HG03039 (cell line): ENCODE data around the gene PCDHA8.
"Not testable (repeated sequence)": the region's sequence is repeated elsewhere in the genome, so short reads cannot be mapped to it uniquely, and the experiment has no call there.

Experiments
- ATAC-seq: cut with Tn5 transposase; IDR thresholded peaks from one replicate; pipeline ENCODE4 v1.9.1; 2021; ENCODE audit warnings: mild to moderate bottlenecking, moderate library complexity; ENCODE audit not compliant: unreplicated experiment

PCDHA8 gene

GRCh38 chr5:140827704-140828361 lies 13.2 kb upstream of the PCDHA8 start, which contains the start of gene PCDHA6:
Gene PCDHA6, plus strand, starts transcription at chr5:140827960. Its CDS starts 132 bp downstream, at chr5:140828092.
- ATAC-seq: no peak

GRCh38 chr5:140828362-140828737 lies 12.6 kb upstream of the PCDHA8 start:
- ATAC-seq: no peak

GRCh38 chr5:140829511-140830501 lies 11.2 kb upstream of the PCDHA8 start:
- not testable (repeated sequence) for ATAC-seq

- ATAC-seq: no peak
These were observed 7.0 kb upstream of the PCDHA8 start, which contains the start of gene PCDHA7 for GRCh38 chr5:140833993-140834392. Gene PCDHA7, plus strand, starts transcription at chr5:140834269. Its CDS starts 115 bp downstream, at chr5:140834384.

GRCh38 chr5:140834439-140835008 lies 6.5 kb upstream of the PCDHA8 start:
- ATAC-seq: not testable (repeated sequence)

GRCh38 chr5:140835622-140836510 lies 5.1 kb upstream of the PCDHA8 start:
- no peak for ATAC-seq

GRCh38 chr5:140842798-140843733 lies 2.1 kb downstream of the PCDHA8 start:
- ATAC-seq: no peak

GRCh38 chr5:140848139-140849102 lies 7.4 kb downstream of the PCDHA8 start, which contains the start of gene PCDHA9:
Gene PCDHA9, plus strand, starts transcription at chr5:140848382. Its CDS starts 114 bp downstream, at chr5:140848496.
- ATAC-seq: not testable (repeated sequence)

- not testable (repeated sequence) for ATAC-seq
These were observed 9.0 kb downstream of the PCDHA8 start for GRCh38 chr5:140849831-140850634.

GRCh38 chr5:140855772-140856674 lies 15.0 kb downstream of the PCDHA8 start, which contains the start of gene PCDHA10:
Gene PCDHA10, plus strand, starts transcription at chr5:140855897. Its CDS starts 152 bp downstream, at chr5:140856049.
- ATAC-seq: no peak

GRCh38 chr5:140857177-140857986 lies 16.4 kb downstream of the PCDHA8 start:
- no peak for ATAC-seq

GRCh38 chr5:140857987-140858240 lies 16.9 kb downstream of the PCDHA8 start:
- no peak for ATAC-seq

- ATAC-seq: no peak
These were observed 21.7 kb downstream of the PCDHA8 start for GRCh38 chr5:140862441-140863295.

GRCh38 chr5:140868721-140869554 lies 28.0 kb downstream of the PCDHA8 start, which contains the start of gene PCDHA11:
Gene PCDHA11, plus strand, starts transcription at chr5:140868957. Its CDS starts 147 bp downstream, at chr5:140869104.
- ATAC-seq: no peak
